Dendritic cell treated with granulocyte-macrophage colony-stimulating factor and Interleukin-4, amounts not matched to agents 40 ng/mL and 50 ng/mL, for 4 days (primary cell): ENCODE data around the gene MAPRE3.

ENCODE experiments used
- H3K27ac Mint-ChIP-seq: one replicate; pipeline ENCODE4 v1.8.0; 2022; ENCODE audit warnings: mild to moderate bottlenecking, mixed read lengths
- H3K27me3 Mint-ChIP-seq: one replicate; pipeline ENCODE4 v1.8.0; 2022; ENCODE audit warnings: mild to moderate bottlenecking, mixed read lengths
- H3K36me3 Mint-ChIP-seq: one replicate; pipeline ENCODE4 v1.8.0; 2022; ENCODE audit warnings: low read depth, mixed read lengths
- H3K4me1 Mint-ChIP-seq: one replicate; pipeline ENCODE4 v1.8.0; 2022; ENCODE audit warnings: low read depth, mixed read lengths
- H3K4me3 Mint-ChIP-seq: one replicate; pipeline ENCODE4 v1.8.0; 2022; ENCODE audit warnings: mild to moderate bottlenecking, moderate library complexity, mixed read lengths
- H3K9me3 Mint-ChIP-seq: one replicate; pipeline ENCODE4 v1.8.0; 2022; ENCODE audit warnings: mixed read lengths
- intact Hi-C: fragments of 100-400 bp; cut with micrococcal nuclease; formaldehyde crosslinking; loops from one replicate; pipeline ENCODE4 v1.15.0; 2022

Gene MAPRE3

GRCh38 chr2:27053776-27054175, 83.3 kb downstream of the MAPRE3 start:
- Mint-ChIP-seq H3K27ac (no peak overlapping the region), H3K4me1 (peaks cover 27% of the 10 kb centered on the region), H3K27me3 (peaks cover 4% of the 10 kb centered on the region), H3K36me3 (peaks cover 70% of the 10 kb centered on the region), H3K4me3 (no peak overlapping the region), H3K9me3 (no peaks in the 10 kb centered on the region)
- intact Hi-C loops: no loop called here

- peaks cover 26% of the 10 kb centered on the region for H3K4me1 Mint-ChIP-seq
- no peak overlapping the region for H3K4me3 Mint-ChIP-seq
- peaks cover 79% of the 10 kb centered on the region for H3K36me3 Mint-ChIP-seq
- H3K27me3 Mint-ChIP-seq: no peaks in the 10 kb centered on the region
- no peak overlapping the region for H3K27ac Mint-ChIP-seq
- H3K9me3 Mint-ChIP-seq: no peaks in the 10 kb centered on the region
- intact Hi-C loops: no loop called here
Measured at GRCh38 chr2:27054721-27055120, 84.3 kb downstream of the MAPRE3 start.

DNA sequence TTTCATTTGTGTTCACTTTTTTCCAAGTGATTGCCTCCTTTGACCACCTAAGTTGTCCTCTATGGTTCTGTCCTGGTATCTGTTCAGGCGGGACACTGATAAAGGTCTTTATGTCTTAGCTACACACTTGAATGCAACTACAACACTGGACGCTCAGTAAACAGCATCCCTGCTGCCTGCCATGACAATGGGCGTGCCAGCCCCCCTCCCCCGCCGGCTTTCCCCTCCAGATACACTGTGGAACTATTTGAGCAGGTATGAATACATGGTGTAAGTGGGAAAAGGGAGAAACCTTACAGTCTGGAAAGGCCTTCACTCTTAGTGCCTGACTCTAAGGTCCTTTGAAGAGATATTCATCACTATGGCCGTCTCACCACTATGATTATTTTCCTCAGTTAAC, 86.7 kb downstream of the MAPRE3 start:
- no peak overlapping the region for H3K27ac Mint-ChIP-seq
- intact Hi-C loops: no loop called here
- H3K27me3 Mint-ChIP-seq: no peaks in the 10 kb centered on the region
- peaks cover 73% of the 10 kb centered on the region for H3K36me3 Mint-ChIP-seq
- peaks cover 21% of the 10 kb centered on the region for H3K4me1 Mint-ChIP-seq
- no peaks in the 10 kb centered on the region for H3K9me3 Mint-ChIP-seq
- no peak overlapping the region for H3K4me3 Mint-ChIP-seq

GRCh38 chr2:27058210-27058609, 87.8 kb downstream of the MAPRE3 start:
- Mint-ChIP-seq H3K27ac (no peak overlapping the region), H3K4me1 (peaks cover 29% of the 10 kb centered on the region), H3K4me3 (no peak overlapping the region), H3K9me3 (no peaks in the 10 kb centered on the region), H3K27me3 (no peaks in the 10 kb centered on the region), H3K36me3 (peaks cover 82% of the 10 kb centered on the region)
- intact Hi-C loops: no loop called here

- no peak overlapping the region for H3K27ac Mint-ChIP-seq
- no peaks in the 10 kb centered on the region for H3K9me3 Mint-ChIP-seq
- no peaks in the 10 kb centered on the region for H3K27me3 Mint-ChIP-seq
- peaks cover 80% of the 10 kb centered on the region for H3K36me3 Mint-ChIP-seq
- intact Hi-C loops: no loop called here
- H3K4me3 Mint-ChIP-seq: no peak overlapping the region
- peaks cover 38% of the 10 kb centered on the region for H3K4me1 Mint-ChIP-seq
Measured at GRCh38 chr2:27059141-27059820, 88.8 kb downstream of the MAPRE3 start.

DNA sequence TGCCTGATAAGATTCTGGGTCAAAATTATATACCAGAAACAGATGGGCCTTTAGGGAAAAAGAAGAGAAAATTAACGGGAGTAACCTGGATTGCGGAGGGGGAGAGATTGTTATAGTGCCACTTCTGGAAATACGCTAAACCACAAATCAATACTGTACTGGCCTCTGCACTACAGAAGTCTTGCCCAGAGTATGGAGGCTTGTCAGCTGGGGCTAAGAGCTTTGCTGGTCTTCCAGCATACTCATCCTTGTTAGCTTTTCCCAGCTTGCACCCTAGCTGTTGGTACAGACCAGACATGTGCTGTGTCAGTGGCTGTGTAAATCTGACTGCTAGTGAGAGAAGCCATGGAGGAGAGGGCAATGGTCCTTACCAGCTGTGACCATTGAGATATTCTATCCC, 89.9 kb downstream of the MAPRE3 start:
- peaks cover 80% of the 10 kb centered on the region for H3K36me3 Mint-ChIP-seq
- peaks cover 39% of the 10 kb centered on the region for H3K4me1 Mint-ChIP-seq
- H3K4me3 Mint-ChIP-seq: no peak overlapping the region
- no peak overlapping the region for H3K27ac Mint-ChIP-seq
- no peaks in the 10 kb centered on the region for H3K27me3 Mint-ChIP-seq
- no peaks in the 10 kb centered on the region for H3K9me3 Mint-ChIP-seq
- intact Hi-C loops: no loop called here

- no peaks in the 10 kb centered on the region for H3K27me3 Mint-ChIP-seq
- intact Hi-C loops: no loop called here
- peaks cover 53% of the 10 kb centered on the region for H3K4me1 Mint-ChIP-seq
- H3K4me3 Mint-ChIP-seq: no peak overlapping the region
- H3K9me3 Mint-ChIP-seq: no peaks in the 10 kb centered on the region
- H3K36me3 Mint-ChIP-seq: peaks cover 81% of the 10 kb centered on the region
- H3K27ac Mint-ChIP-seq: no peak overlapping the region
Measured at GRCh38 chr2:27065128-27065527, 94.7 kb downstream of the MAPRE3 start.

DNA sequence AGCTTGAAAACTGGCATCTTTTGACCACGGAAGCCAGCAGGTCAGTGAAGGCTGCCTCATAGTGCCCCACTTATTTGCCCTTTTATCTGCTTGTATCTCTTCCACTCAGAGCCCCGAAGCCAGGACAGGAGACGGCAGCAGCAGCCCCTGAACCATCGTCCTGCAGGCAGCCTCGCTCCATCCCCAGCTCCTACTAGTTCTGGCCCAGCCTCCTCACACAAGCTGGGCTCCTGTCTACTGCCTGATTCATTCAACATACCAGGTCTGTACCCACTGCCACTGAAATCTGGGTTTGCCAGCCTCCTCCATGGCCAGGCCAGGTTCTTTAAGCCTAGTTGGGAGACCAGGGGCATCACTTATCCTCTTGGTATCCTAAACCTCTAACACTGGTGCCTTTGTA, 96.9 kb downstream of the MAPRE3 start:
- Mint-ChIP-seq H3K36me3 (peaks cover 81% of the 10 kb centered on the region), H3K4me3 (no peak overlapping the region), H3K4me1 (peaks cover 53% of the 10 kb centered on the region), H3K27ac (no peak overlapping the region), H3K27me3 (no peaks in the 10 kb centered on the region), H3K9me3 (no peaks in the 10 kb centered on the region)
- intact Hi-C loops: no loop called here

DNA sequence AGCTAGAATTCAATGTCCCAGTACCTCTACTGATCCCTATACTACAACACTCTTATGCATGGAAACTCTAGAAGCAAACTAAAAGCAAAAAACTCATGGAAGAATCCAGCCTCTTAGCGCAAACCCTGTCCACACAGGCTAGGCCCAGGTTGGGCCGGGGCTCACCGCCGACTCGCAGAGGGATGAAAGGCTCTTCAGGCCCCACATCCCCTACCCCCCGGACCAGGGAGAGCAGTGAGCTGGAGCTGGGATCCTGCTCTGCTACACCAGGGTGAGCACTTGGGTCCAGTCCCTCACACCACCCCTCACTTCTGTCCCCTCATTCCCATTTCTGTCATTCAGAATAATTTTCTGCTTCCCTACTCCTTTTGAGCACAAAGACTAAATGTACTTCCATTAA, 99.0 kb downstream of the MAPRE3 start:
- peaks cover 63% of the 10 kb centered on the region for H3K36me3 Mint-ChIP-seq
- intact Hi-C loops: no loop called here
- no peak overlapping the region for H3K4me3 Mint-ChIP-seq
- no peaks in the 10 kb centered on the region for H3K27me3 Mint-ChIP-seq
- no peak overlapping the region for H3K27ac Mint-ChIP-seq
- H3K9me3 Mint-ChIP-seq: no peaks in the 10 kb centered on the region
- H3K4me1 Mint-ChIP-seq: peaks cover 52% of the 10 kb centered on the region

DNA sequence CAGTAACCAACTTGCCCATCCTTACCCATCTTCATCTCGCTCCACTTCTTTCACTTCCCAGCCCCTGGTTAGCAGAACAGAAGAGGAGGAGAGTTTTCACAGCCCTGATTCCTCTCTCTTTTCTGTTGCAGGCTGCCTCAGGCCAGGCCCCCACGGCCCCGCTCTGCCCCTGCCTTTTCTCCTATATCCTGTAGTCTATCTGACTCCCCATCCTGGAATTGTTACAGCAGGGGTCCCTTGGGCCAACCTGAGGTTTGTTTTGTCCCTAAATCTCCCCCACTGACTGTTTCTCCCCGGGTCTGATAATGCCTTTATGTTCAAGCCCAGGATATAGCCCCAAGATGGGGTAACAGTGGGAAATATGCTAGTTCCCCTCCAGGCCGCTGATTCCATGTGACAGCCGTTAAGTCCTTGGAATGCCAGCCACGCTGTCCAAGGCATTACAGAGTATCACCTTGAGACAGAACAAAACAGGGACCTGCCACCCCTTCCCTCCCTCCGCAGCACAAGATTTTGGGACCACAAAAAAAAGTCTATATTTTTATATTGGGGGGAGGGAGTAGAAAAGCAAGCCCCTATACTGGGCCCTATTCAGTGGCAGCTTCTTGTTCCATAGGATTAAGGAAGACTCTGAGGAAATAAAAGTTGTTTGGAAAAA, 99.7 kb downstream of the MAPRE3 start:
- H3K4me1 Mint-ChIP-seq: peaks cover 59% of the 10 kb centered on the region
- H3K27ac Mint-ChIP-seq: peak overlapping the region; percentile 45
- peak overlapping the region; percentile 91 for H3K4me3 Mint-ChIP-seq
- H3K36me3 Mint-ChIP-seq: peaks cover 56% of the 10 kb centered on the region
- no peaks in the 10 kb centered on the region for H3K27me3 Mint-ChIP-seq
- intact Hi-C loops: loop anchor here (5.0 kb wide), 1 partner anchor 38 kb away; the partner anchor contains the start of gene TMEM214
- no peaks in the 10 kb centered on the region for H3K9me3 Mint-ChIP-seq

GRCh38 chr2:27070653-27071276, 100.3 kb downstream of the MAPRE3 start:
- H3K9me3 Mint-ChIP-seq: no peaks in the 10 kb centered on the region
- intact Hi-C loops: loop anchor here (1.0 to 5.0 kb wide), 2 partner anchors 11 to 38 kb away; partner anchors contain the start of gene TMEM214
- H3K27me3 Mint-ChIP-seq: no peaks in the 10 kb centered on the region
- H3K27ac Mint-ChIP-seq: peak overlapping the region; percentile 86
- H3K4me3 Mint-ChIP-seq: peak overlapping the region; percentile 91
- H3K4me1 Mint-ChIP-seq: peaks cover 64% of the 10 kb centered on the region
- peaks cover 49% of the 10 kb centered on the region for H3K36me3 Mint-ChIP-seq

- H3K36me3 Mint-ChIP-seq: peaks cover 43% of the 10 kb centered on the region
- H3K4me1 Mint-ChIP-seq: peaks cover 70% of the 10 kb centered on the region
- no peaks in the 10 kb centered on the region for H3K9me3 Mint-ChIP-seq
- peak within 1 kb of the TSS; percentile 91 for H3K4me3 Mint-ChIP-seq
- peak within 1 kb of the TSS; percentile 86 for H3K27ac Mint-ChIP-seq
- no peaks in the 10 kb centered on the region for H3K27me3 Mint-ChIP-seq
- intact Hi-C loops: loop anchor here (1.0 to 5.0 kb wide), 2 partner anchors 10 to 39 kb away; partner anchors contain the start of gene TMEM214
Measured at GRCh38 chr2:27071277-27071989, 101.0 kb downstream of the MAPRE3 start, which contains the start of gene OST4. TSS of gene OST4 (minus strand) at chr2:27071654.

DNA sequence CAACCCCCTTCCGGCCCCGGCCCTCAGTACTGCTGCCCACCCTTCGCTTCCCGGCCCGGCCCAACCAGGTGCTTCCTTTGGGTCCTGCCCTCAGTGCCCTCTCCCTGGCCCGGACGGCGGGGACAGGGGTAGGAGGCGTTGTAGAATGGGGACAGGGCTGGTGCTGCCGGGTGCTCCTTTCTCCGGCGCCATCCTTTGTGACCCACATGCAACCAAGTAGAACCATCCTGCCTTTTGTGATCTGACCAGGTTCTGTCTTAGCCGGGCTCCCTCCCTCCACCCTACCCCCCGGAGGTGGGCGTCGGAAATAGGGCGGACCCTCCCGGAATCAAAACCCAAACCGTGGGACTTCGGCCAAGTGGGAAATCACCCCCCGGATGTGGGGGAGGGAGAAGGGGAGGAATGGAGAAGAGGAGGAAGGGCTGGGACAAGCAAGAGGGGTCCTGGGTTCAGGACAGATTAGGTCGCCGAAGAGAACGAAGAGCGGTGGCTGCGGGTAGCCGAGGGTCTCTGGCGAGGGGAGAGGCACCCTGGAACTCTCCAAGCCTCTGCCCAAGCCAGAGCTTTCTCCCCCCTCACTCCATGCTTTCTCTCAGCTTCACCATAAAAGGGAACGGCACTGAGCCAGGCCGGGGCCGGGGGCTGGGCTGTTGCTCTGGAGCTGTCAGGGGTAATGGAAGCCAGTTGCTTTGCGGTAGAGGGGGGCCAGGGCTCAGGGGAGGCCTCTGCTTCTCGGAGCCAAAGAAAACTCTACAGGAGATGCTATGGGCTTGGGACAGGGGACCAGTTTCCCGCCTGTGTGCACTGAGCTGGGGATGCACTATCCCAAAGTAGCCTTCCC, 101.8 kb downstream of the MAPRE3 start:
- Mint-ChIP-seq H3K4me1 (peaks cover 74% of the 10 kb centered on the region), H3K4me3 (peak overlapping the region; percentile 78), H3K9me3 (no peaks in the 10 kb centered on the region), H3K36me3 (peaks cover 36% of the 10 kb centered on the region), H3K27me3 (peaks cover 4% of the 10 kb centered on the region), H3K27ac (peak overlapping the region; percentile 86)
- intact Hi-C loops: loop anchor here (1.0 to 5.0 kb wide), 2 partner anchors 9 to 40 kb away; partner anchors contain the start of gene TMEM214
